ELF-1 (cell line): ENCODE measurements around the gene GNPNAT1.
"Not testable (repeated sequence)": the region's sequence is repeated elsewhere in the genome, so short reads cannot be mapped to it uniquely, and the experiment has no call there.

Experiments used
- DNase-seq: peaks from one replicate; pipeline ENCODE4 v3.0.0-alpha.2; 2016; ENCODE audit warnings: low read depth, low spot score

GNPNAT1 gene

DNA sequence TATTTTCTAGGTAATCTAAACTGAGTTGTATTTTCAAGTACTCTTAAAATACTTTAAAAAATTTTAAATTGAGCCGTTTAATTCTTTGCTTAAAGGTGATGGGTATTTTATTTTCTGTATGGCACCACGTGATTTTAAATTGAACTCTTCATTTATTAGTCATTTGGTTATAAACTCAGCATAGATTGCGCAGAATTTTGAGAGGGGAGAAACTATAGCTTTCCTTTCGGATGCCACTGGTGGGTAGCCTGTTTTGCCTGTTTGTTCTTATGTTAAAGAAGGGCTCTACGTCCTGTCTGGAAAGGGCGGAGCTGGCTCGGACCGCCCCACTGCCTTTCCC is 61.9 kb downstream of the GNPNAT1 start:
- DNase-seq = no peak

DNA sequence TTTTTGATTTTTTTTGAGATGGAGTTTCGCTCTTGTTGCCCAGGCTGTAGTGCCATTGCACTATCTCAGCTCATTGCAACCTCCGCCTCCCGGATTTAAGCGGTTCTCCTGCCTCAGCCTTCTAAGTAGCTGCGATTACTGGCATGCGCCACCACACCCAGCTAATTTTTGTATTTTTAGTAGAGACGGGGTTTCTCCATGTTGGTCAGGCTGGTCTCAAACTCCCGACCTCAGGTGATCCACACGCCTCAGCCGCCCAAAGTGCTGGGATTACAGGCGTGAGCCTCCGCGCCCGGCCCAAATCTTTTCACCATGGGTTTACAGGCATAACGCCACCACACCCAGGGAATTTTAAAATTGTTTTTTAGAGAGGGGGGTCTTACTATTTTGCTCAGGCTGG is 62.4 kb downstream of the GNPNAT1 start:
- DNase-seq = peak; percentile 49

DNA sequence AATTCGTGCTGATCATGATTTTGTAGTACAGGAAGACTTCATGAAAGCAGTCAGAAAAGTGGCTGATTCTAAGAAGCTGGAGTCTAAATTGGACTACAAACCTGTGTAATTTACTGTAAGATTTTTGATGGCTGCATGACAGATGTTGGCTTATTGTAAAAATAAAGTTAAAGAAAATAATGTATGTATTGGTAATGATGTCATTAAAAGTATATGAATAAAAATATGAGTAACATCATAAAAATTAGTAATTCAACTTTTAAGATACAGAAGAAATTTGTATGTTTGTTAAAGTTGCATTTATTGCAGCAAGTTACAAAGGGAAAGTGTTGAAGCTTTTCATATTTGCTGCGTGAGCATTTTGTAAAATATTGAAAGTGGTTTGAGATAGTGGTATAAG is 63.9 kb downstream of the GNPNAT1 start:
- DNase-seq = not testable (repeated sequence)
